ENCODE results near the gene FOXQ1.

- TF ChIP-seq GATA3 (IDR thresholded peaks at IDR 0.05; ENCODE audit: low read depth, low read length) (no peak), GATA2 (IDR thresholded peaks at IDR 0.05; ENCODE audit: low read depth, low read length) (no peak)
These were observed 48.7 kb upstream of the FOXQ1 start for GRCh38 chr6:1263039-1263849.

All from SH-SY5Y (cell line).